DOHH2 (cell line): ENCODE results near the gene CLN5.

ENCODE experiments used
- CTCF ChIP-seq: fragments of 200-600 bp; sonication (generic); IDR thresholded peaks from one replicate; pipeline ENCODE4 v1.5.1; 2014; ENCODE audit warnings: antibody characterized with exemption, mild to moderate bottlenecking, low read depth, low read length; ENCODE audit not compliant: poor library complexity, severe bottlenecking
- EZH2phosphoT487 ChIP-seq: fragments of 200-600 bp; sonication (generic); IDR thresholded peaks from 2 replicates; pipeline ENCODE4 v1.6.1; 2017; ENCODE audit warnings: borderline replicate concordance, mild to moderate bottlenecking, antibody characterized with exemption, low read length, moderate library complexity, mixed read lengths

GRCh38 chr13:76955661-76956060, 36.2 kb upstream of the CLN5 start:
- no peak for TF ChIP-seq EZH2phosphoT487
- no peak for TF ChIP-seq CTCF
